K562 (cell line): ENCODE data around the gene VPS41. TPM values are rescaled to one million over a fixed set of nuclear protein-coding genes. Genes with fewer than 3 reads are reported as not detected.

Experiments used
- ATF3 ChIP-seq, 2 experiments: fragments of 450-650 bp in 1 of 2; sonication (generic) in 1 of 2; formaldehyde crosslinking in 1 of 2; IDR thresholded peaks in 1 of 2; conservative IDR thresholded peaks in 1 of 2; 2 replicates each; pipeline versions ENCODE4 v1.6.1 to v1.8.1; 2016 to 2023; ENCODE audit warnings: mild to moderate bottlenecking in 2 of 2, moderate library complexity in 2 of 2, inconsistent platforms in 1 of 2, missing genetic modification reagents in 1 of 2
- L3MBTL2 ChIP-seq: fragments of 450-650 bp; IDR thresholded peaks from 2 replicates; pipeline ENCODE4 v1.6.1; 2016; ENCODE audit warnings: mild to moderate bottlenecking, moderate library complexity
- NFE2 ChIP-seq: IDR thresholded peaks from 2 replicates; pipeline ENCODE4 v1.6.1; 2014; ENCODE audit warnings: antibody characterized with exemption, low read depth
- NFIC ChIP-seq: fragments of 450-650 bp; IDR thresholded peaks from 2 replicates; pipeline ENCODE4 v1.6.1; 2017; ENCODE audit warnings: mild to moderate bottlenecking, inconsistent platforms
- RBM17 ChIP-seq: fragments of 200-400 bp; formaldehyde crosslinking; IDR thresholded peaks from 2 replicates; pipeline ENCODE4 v1.6.1; 2017; ENCODE audit warnings: low read depth, mild to moderate bottlenecking, low read length, borderline replicate concordance
- ZFX ChIP-seq: sonication (generic); formaldehyde crosslinking; IDR thresholded peaks from 2 replicates; pipeline ENCODE4 v1.8.0; 2022; ENCODE audit warnings: mild to moderate bottlenecking, missing genetic modification reagents, moderate library complexity
- ZNF639 ChIP-seq, 2 experiments: fragments of 200-800 bp in 1 of 2; sonication (Bioruptor generic) in 1 of 2; sonication (generic) in 1 of 2; formaldehyde crosslinking in 1 of 2; IDR thresholded peaks in 1 of 2; conservative IDR thresholded peaks in 1 of 2; 2 replicates each; pipeline versions ENCODE4 v1.5.0 to v1.6.1; 2016 to 2020; ENCODE audit warnings: missing compliant biosample characterization in 1 of 2, missing genetic modification characterization in 1 of 2, missing genetic modification reagents in 1 of 2
- polyA plus RNA-seq, 8 experiments: library from polyadenylated mRNA; depleted of rRNA in 4 of 8; stranded (reverse) in 5 of 8; unstranded in 3 of 8; fragments of >200 nt; fragmentation: Nextera tagmentation in 2 of 8; fragmentation: Illumina TruSeq in 1 of 8; extraction: Ambion mirVana in 2 of 8; extraction: Trizol in 1 of 8; gene quantifications; 2 replicates each; pipeline versions ENCODE4 v1.2.1 to v1.2.3, GENCODE V29; 2011 to 2014; ENCODE audit warnings: inconsistent platforms in 1 of 8, missing spikeins in 1 of 8
- total RNA-seq, 7 experiments: library from RNA; depleted of rRNA in 6 of 7; stranded (reverse); fragments of >200 nt in 6 of 7; fragmentation: Illumina TruSeq in 2 of 7; extraction: Trizol in 2 of 7; gene quantifications; 2 replicates each; pipeline versions ENCODE4 v1.2.1 to v1.2.3, GENCODE V29; 2011 to 2021; ENCODE audit warnings: low replicate concordance in 1 of 7
- TF ChIP-seq, protein P1 (sequence below): fragments of 450-650 bp; IDR thresholded peaks from 2 replicates; pipeline ENCODE4 v1.6.1; 2017; ENCODE audit warnings: antibody characterized with exemption, mild to moderate bottlenecking

The VPS41 gene
- total and polyA plus RNA-seq, 9 of the 15 experiments (the other 6 are each of a cell fraction or from before 2014, with no cell fraction given) = 17.7 to 46.8 (median 32.1) TPM

DNA sequence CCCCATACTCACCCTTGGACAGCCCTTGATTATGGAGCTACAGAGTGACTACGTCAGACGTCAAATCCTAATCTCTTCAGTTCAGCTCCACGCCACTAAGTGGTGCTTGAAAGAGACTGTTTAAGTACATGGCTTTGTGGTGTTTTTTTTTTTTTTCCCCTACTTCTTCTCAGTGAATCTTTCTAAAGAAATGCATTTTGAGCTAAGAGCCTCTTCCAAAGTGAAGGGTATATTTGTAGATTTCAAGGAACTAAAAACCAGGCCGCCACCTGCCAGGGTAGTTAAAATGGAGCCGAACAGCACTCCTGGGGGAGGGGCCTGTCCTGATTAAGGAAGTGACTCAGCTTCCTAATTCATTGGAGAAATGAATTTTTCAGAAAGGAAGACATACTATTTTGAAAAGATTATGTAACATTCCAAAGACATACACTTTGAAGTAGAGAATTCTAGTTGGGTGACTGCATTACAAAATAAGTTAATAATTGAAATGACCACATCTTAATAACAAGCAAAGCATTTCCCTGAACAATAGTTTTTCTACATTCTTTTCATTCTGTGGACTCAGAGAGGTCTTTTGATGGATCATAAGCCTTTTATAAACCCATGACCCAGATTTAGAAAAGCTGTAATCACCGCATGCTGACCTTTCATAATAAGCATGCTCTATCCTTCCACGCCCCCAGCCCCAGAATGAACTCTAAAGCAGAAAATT is 20.6 kb upstream of the VPS41 start (continued):
- peak; percentile 39; the same call in 1 of the 2 replicates for TF ChIP-seq ATF3 (IDR thresholded peaks at IDR 0.05)
- TF ChIP-seq ATF3 (CRISPR knock-in tag; conservative IDR thresholded peaks at IDR 0.05) = no peak
- no peak for TF ChIP-seq RBM17
- TF ChIP-seq NFIC = no peak
- peak in 1 of 2 experiments; percentile 62; a peak in 2 of 4 replicates for TF ChIP-seq ZNF639 (CRISPR knock-in tag; conservative IDR thresholded peaks at IDR 0.05 in 1 of 2, IDR thresholded peaks at IDR 0.05 in 1 of 2)
- peak; percentile 25; the same call in 1 of the 2 replicates for TF ChIP-seq ZFX (CRISPR knock-in tag)
- peak; percentile 64 for TF ChIP-seq NFE2
- peak; percentile 67; the same call in 1 of the 2 replicates for TF ChIP-seq L3MBTL2
- TF ChIP-seq, protein P1, sequence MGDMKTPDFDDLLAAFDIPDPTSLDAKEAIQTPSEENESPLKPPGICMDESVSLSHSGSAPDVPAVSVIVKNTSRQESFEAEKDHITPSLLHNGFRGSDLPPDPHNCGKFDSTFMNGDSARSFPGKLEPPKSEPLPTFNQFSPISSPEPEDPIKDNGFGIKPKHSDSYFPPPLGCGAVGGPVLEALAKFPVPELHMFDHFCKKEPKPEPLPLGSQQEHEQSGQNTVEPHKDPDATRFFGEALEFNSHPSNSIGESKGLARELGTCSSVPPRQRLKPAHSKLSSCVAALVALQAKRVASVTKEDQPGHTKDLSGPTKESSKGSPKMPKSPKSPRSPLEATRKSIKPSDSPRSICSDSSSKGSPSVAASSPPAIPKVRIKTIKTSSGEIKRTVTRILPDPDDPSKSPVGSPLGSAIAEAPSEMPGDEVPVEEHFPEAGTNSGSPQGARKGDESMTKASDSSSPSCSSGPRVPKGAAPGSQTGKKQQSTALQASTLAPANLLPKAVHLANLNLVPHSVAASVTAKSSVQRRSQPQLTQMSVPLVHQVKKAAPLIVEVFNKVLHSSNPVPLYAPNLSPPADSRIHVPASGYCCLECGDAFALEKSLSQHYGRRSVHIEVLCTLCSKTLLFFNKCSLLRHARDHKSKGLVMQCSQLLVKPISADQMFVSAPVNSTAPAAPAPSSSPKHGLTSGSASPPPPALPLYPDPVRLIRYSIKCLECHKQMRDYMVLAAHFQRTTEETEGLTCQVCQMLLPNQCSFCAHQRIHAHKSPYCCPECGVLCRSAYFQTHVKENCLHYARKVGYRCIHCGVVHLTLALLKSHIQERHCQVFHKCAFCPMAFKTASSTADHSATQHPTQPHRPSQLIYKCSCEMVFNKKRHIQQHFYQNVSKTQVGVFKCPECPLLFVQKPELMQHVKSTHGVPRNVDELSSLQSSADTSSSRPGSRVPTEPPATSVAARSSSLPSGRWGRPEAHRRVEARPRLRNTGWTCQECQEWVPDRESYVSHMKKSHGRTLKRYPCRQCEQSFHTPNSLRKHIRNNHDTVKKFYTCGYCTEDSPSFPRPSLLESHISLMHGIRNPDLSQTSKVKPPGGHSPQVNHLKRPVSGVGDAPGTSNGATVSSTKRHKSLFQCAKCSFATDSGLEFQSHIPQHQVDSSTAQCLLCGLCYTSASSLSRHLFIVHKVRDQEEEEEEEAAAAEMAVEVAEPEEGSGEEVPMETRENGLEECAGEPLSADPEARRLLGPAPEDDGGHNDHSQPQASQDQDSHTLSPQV = 0 out of 2 replicates have a peak, but pooled peaks have one; percentile 34
- TF ChIP-seq, all 486 proteins: peak for 22
